IMR-90 (cell line): ENCODE results near the gene SH2B2. TPM values are rescaled to one million over a fixed set of nuclear protein-coding genes. Genes with fewer than 3 reads are reported as not detected.

Experiments used
- ATAC-seq: fragments of 200-7000 bp; cut with Tn5 transposase; 2 replicates; pipeline ENCODE4 v1.9.1; 2020; ENCODE audit warnings: low read depth, mild to moderate bottlenecking, moderate library complexity
- BruUV-seq: library from RNA; stranded (reverse); fragments of 400-500 nt; replicated peaks from 2 replicates; lab custom pipeline; 2021; lab: Mats Ljungman, UMichigan
- CTCF ChIA-PET: fragments of 300-600 bp; formaldehyde crosslinking; extraction: SDS; loops from one replicate; lab custom pipeline; 2021; ENCODE audit warnings: antibody characterized with exemption; lab: Yijun Ruan, JAX
- POLR2A ChIA-PET: fragments of 300-600 bp; sonication (Branson Sonifier 250); formaldehyde crosslinking; loops from one replicate; lab custom pipeline; 2022; ENCODE audit warnings: antibody characterized with exemption; ENCODE audit not compliant: unreplicated experiment; lab: Charles Lee
- DNase-seq: peaks from one replicate; pipeline ENCODE4 v3.0.0; 2013
- H2AFZ ChIP-seq: replicated peaks from 2 replicates; pipeline ENCODE3; 2013; ENCODE audit warnings: low read length, mild to moderate bottlenecking; ENCODE audit not compliant: poor library complexity
- H2AK5ac ChIP-seq: 2 replicates; pipeline ENCODE4 v1.6.1; 2013; ENCODE audit warnings: low read depth, low read length, inconsistent platforms
- H2AK9ac ChIP-seq: replicated peaks from 2 replicates; pipeline ENCODE3; 2013; ENCODE audit warnings: mild to moderate bottlenecking, low read depth, low read length, moderate library complexity; ENCODE audit not compliant: poor library complexity
- H2BK120ac ChIP-seq: 2 replicates; pipeline ENCODE4 v1.6.1; 2013; ENCODE audit warnings: low read depth, low read length, inconsistent platforms
- H2BK15ac ChIP-seq: 3 replicates; pipeline ENCODE4 v1.6.1; 2013; ENCODE audit warnings: low read depth, low read length, inconsistent platforms
- H2BK20ac ChIP-seq: 2 replicates; pipeline ENCODE4 v1.6.1; 2013; ENCODE audit warnings: low read depth, mild to moderate bottlenecking, inconsistent platforms, low read length, moderate library complexity
- H2BK5ac ChIP-seq: 2 replicates; pipeline ENCODE4 v1.6.1; 2013; ENCODE audit warnings: mild to moderate bottlenecking, low read depth, low read length, inconsistent platforms; ENCODE audit not compliant: poor library complexity, severe bottlenecking
- H3K14ac ChIP-seq: replicated peaks from 2 replicates; pipeline ENCODE4 v1.6.1; 2013; ENCODE audit warnings: low read depth, low read length, inconsistent platforms
- H3K18ac ChIP-seq: 2 replicates; pipeline ENCODE4 v1.6.1; 2013; ENCODE audit warnings: low read depth, low read length, control low read depth
- H3K23ac ChIP-seq: 2 replicates; pipeline ENCODE4 v1.6.1; 2013; ENCODE audit warnings: low read depth, low read length, inconsistent platforms
- H3K27ac ChIP-seq: 2 replicates; pipeline ENCODE4 v1.5.1; 2013; ENCODE audit warnings: mild to moderate bottlenecking, control low read depth, low read length; ENCODE audit not compliant: insufficient read depth
- H3K27me3 ChIP-seq: 2 replicates; pipeline ENCODE4 v1.6.1; 2013; ENCODE audit warnings: low read length; ENCODE audit not compliant: control insufficient read depth, insufficient read depth
- H3K36me3 ChIP-seq: 2 replicates; pipeline ENCODE4 v1.6.1; 2013; ENCODE audit warnings: low read length, mixed read lengths; ENCODE audit not compliant: control insufficient read depth, insufficient read depth
- H3K4ac ChIP-seq: 2 replicates; pipeline ENCODE4 v1.6.1; 2013; ENCODE audit warnings: low read depth, low read length, inconsistent platforms
- H3K4me1 ChIP-seq: 2 replicates; pipeline ENCODE4 v1.6.1; 2013; ENCODE audit warnings: low read length, mixed read lengths; ENCODE audit not compliant: control insufficient read depth, insufficient read depth
- H3K4me2 ChIP-seq: 2 replicates; pipeline ENCODE4 v1.6.1; 2013; ENCODE audit warnings: low read depth, mild to moderate bottlenecking, control low read depth, low read length, moderate library complexity
- H3K4me3 ChIP-seq: 2 replicates; pipeline ENCODE4 v1.5.1; 2013; ENCODE audit warnings: low read depth, mild to moderate bottlenecking, control low read depth, low read length, moderate library complexity; ENCODE audit not compliant: insufficient read depth
- H3K56ac ChIP-seq: 2 replicates; pipeline ENCODE4 v1.6.1; 2013; ENCODE audit warnings: low read length, inconsistent platforms; ENCODE audit not compliant: insufficient read depth; ENCODE audit errors: extremely low read depth
- H3K79me1 ChIP-seq, 2 experiments: 2 replicates each; pipeline ENCODE4 v1.6.1; 2013; ENCODE audit warnings: low read length in 2 of 2, inconsistent platforms in 1 of 2, low read depth in 1 of 2
- H3K9ac ChIP-seq: 2 replicates; pipeline ENCODE4 v1.6.1; 2013; ENCODE audit warnings: low read depth, low read length, control low read depth
- H3K9me1 ChIP-seq: 2 replicates; pipeline ENCODE4 v1.6.1; 2013; ENCODE audit warnings: low read length, inconsistent platforms; ENCODE audit not compliant: insufficient read depth
- H3K9me3 ChIP-seq: 2 replicates; pipeline ENCODE4 v1.6.1; 2013; ENCODE audit warnings: low read length; ENCODE audit not compliant: control insufficient read depth, insufficient read depth
- H4K20me1 ChIP-seq: 2 replicates; pipeline ENCODE4 v1.6.1; 2013; ENCODE audit warnings: low read length, inconsistent platforms; ENCODE audit not compliant: insufficient read depth
- H4K5ac ChIP-seq: 2 replicates; pipeline ENCODE4 v1.6.1; 2013; ENCODE audit warnings: mild to moderate bottlenecking, low read depth, low read length, control low read depth
- H4K8ac ChIP-seq, 2 experiments: 2 replicates each; pipeline ENCODE4 v1.6.1; 2013; ENCODE audit warnings: low read depth in 2 of 2, low read length in 2 of 2, control low read depth in 1 of 2, inconsistent platforms in 1 of 2
- H4K91ac ChIP-seq: 2 replicates; pipeline ENCODE4 v1.6.1; 2013; ENCODE audit warnings: low read depth, low read length, inconsistent platforms; ENCODE audit not compliant: insufficient read depth
- BHLHE40 ChIP-seq: fragments of 150-350 bp; IDR thresholded peaks from 2 replicates; pipeline ENCODE4 v1.6.1; 2016; ENCODE audit warnings: mild to moderate bottlenecking, low read depth, low read length
- MAZ ChIP-seq: IDR thresholded peaks from 2 replicates; pipeline ENCODE4 v1.6.1; 2012; ENCODE audit warnings: low read depth, mild to moderate bottlenecking, low read length, improper control_type of control experiment, moderate library complexity, borderline replicate concordance
- NFE2L2 ChIP-seq: fragments of 150-350 bp; IDR thresholded peaks from 2 replicates; pipeline ENCODE4 v1.6.1; 2016; ENCODE audit warnings: low read depth, mild to moderate bottlenecking, low read length
- POLR2A ChIP-seq: IDR thresholded peaks from 2 replicates; pipeline ENCODE4 v1.6.1; 2012; ENCODE audit warnings: mild to moderate bottlenecking, low read depth, low read length
- RAD21 ChIP-seq: IDR thresholded peaks from 2 replicates; pipeline ENCODE4 v1.6.1; 2012; ENCODE audit warnings: low read length, improper control_type of control experiment
- RCOR1 ChIP-seq: IDR thresholded peaks from 2 replicates; pipeline ENCODE4 v1.6.1; 2012; ENCODE audit warnings: mild to moderate bottlenecking, low read length, improper control_type of control experiment; ENCODE audit not compliant: insufficient replicate concordance
- RFX5 ChIP-seq: IDR thresholded peaks from 2 replicates; pipeline ENCODE4 v1.8.0; 2012; ENCODE audit warnings: low read depth, mild to moderate bottlenecking, low read length, moderate library complexity
- SMC3 ChIP-seq: fragments of 150-350 bp; IDR thresholded peaks from 2 replicates; pipeline ENCODE4 v1.6.1; 2016; ENCODE audit warnings: low read depth, mild to moderate bottlenecking, antibody characterized with exemption, low read length, moderate library complexity
- WGBS, 2 experiments: methylation state at CpG; one replicate each; pipeline versions ENCODE4 v1.1.5 to v1.1.7; 2013; ENCODE audit warnings: missing lambda C conversion rate in 2 of 2; ENCODE audit not compliant: insufficient read length in 1 of 2; ENCODE audit errors: extremely low coverage in 2 of 2; 5-methylcytosine and 5-hydroxymethylcytosine counted together
- dilution Hi-C: fragments of 300-500 bp; cut with HindIII; formaldehyde crosslinking; loops from one replicate; pipeline ENCODE4 v1.14.3; 2018; ENCODE audit warnings: low sequenced_read_pairs; ENCODE audit not compliant: unreplicated experiment
- in situ Hi-C: fragments of 300-500 bp; cut with MboI; formaldehyde crosslinking; loops from 3 replicates; pipeline ENCODE4 v1.14.3; 2019; ENCODE audit warnings: low sequenced_read_pairs, inconsistent platforms, mixed read lengths
- intact Hi-C: fragments of 100-400 bp; cut with micrococcal nuclease; formaldehyde crosslinking; loops from 2 replicates; pipeline ENCODE4 v1.10.0; 2022
- polyA plus RNA-seq, 3 experiments: library from polyadenylated mRNA; depleted of rRNA; stranded (reverse); fragments of >200 nt; gene quantifications; 2 replicates each; pipeline ENCODE4 v1.2.3, GENCODE V29; 2012; ENCODE audit warnings: low replicate concordance in 1 of 3
- total RNA-seq: library from RNA; depleted of rRNA; stranded (reverse); fragments of >200 nt; gene quantifications from 2 replicates; pipeline ENCODE4 v1.2.3, GENCODE V29; 2012
- TF ChIP-seq, protein P1 (sequence below): conservative IDR thresholded peaks from 2 replicates; pipeline ENCODE4 v1.5.1; 2012; ENCODE audit warnings: mild to moderate bottlenecking, low read depth, low read length, improper control_type of control experiment
- TF ChIP-seq, protein P2 (sequence below): fragments of 150-350 bp; IDR thresholded peaks from 2 replicates; pipeline ENCODE4 v1.6.1; 2016; ENCODE audit warnings: low read depth, mild to moderate bottlenecking, low read length, moderate library complexity, borderline replicate concordance
- TF ChIP-seq, protein P3 (sequence below): fragments of 150-350 bp; IDR thresholded peaks from 2 replicates; pipeline ENCODE4 v1.6.1; 2017; ENCODE audit warnings: mild to moderate bottlenecking, antibody characterized with exemption, low read length, low read depth

SH2B2 gene
- total and polyA plus RNA-seq, 2 of the 4 experiments (the other 2 are of a cell fraction), result 0.36 to 0.99 TPM

DNA sequence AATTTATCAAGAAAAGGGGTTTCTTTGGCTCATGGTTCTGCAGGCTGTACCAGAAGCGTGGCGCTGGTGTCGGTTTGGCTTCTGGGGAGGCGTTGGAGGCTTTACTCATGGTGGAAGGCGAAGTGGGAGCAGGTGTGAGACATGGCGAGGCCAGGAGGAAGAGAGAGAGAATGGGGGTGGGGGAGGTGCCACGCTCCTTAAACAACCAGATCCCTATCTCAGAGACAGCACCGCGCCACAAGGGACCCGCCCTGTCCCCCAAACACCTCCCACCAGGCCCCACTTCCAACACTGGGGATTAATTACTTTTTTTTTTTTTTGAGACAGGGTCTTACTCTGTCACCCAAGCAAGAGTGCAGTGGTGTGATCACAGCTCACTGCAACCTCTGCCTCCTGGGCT, 18.0 kb upstream of the SH2B2 start:
- Histone ChIP-seq H3K4ac (no peak overlapping the region), H3K4me1 (peaks cover 12% of the 10 kb centered on the region), H3K36me3 (no peaks in the 10 kb centered on the region), H2BK20ac (no peak overlapping the region), H4K91ac (no peak overlapping the region), H3K4me3 (no peak overlapping the region), H3K14ac (no peak overlapping the region), H4K8ac (no peak overlapping the region), H2BK120ac (no peak overlapping the region), H3K79me1 (no peaks in the 10 kb centered on the region), H3K27me3 (no peaks in the 10 kb centered on the region), H3K18ac (no peak overlapping the region), H3K9me1 (peaks cover 3% of the 10 kb centered on the region; the same call in 1 of the 2 replicates), H2AFZ (no peak overlapping the region), H4K20me1 (peaks cover 6% of the 10 kb centered on the region; the same call in 1 of the 2 replicates), H3K56ac (no peak overlapping the region), H2BK5ac (no peak overlapping the region), H2AK5ac (no peak overlapping the region), H3K23ac (no peak overlapping the region), H3K9me3 (no peaks in the 10 kb centered on the region), H2AK9ac (no peak overlapping the region), H3K27ac (no peak overlapping the region), H4K5ac (no peak overlapping the region), H3K9ac (no peak overlapping the region), H3K4me2 (no peak overlapping the region), H2BK15ac (no peak overlapping the region)
- ATAC-seq, result no peak
- ChIA-PET CTCF (interaction anchor here (0.7 to 3.5 kb wide), 2 partner anchors 666 to 726 kb away, joined by 5 to 11 read pairs; no protein-coding TSS in a partner anchor), POLR2A (no interaction called here)
- intact Hi-C loops, result no loop called here
- in situ Hi-C loops, result loop anchor here (25.0 kb wide), 1 partner anchor 906 kb away; the partner anchor contains the start of gene COL26A1
- WGBS, 2 experiments, result no CpG with 5 or more reads among the region's 10 CpGs
- dilution Hi-C loops, result no loop called here
- no peak for DNase-seq
- BruUV-seq, result no TSS peak
- TF ChIP-seq RCOR1 (no peak), NFE2L2 (no peak), BHLHE40 (no peak), POLR2A (no peak), RAD21 (no peak), MAZ (no peak), SMC3 (no peak), RFX5 (no peak)
- TF ChIP-seq, protein P1, sequence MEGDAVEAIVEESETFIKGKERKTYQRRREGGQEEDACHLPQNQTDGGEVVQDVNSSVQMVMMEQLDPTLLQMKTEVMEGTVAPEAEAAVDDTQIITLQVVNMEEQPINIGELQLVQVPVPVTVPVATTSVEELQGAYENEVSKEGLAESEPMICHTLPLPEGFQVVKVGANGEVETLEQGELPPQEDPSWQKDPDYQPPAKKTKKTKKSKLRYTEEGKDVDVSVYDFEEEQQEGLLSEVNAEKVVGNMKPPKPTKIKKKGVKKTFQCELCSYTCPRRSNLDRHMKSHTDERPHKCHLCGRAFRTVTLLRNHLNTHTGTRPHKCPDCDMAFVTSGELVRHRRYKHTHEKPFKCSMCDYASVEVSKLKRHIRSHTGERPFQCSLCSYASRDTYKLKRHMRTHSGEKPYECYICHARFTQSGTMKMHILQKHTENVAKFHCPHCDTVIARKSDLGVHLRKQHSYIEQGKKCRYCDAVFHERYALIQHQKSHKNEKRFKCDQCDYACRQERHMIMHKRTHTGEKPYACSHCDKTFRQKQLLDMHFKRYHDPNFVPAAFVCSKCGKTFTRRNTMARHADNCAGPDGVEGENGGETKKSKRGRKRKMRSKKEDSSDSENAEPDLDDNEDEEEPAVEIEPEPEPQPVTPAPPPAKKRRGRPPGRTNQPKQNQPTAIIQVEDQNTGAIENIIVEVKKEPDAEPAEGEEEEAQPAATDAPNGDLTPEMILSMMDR, result no peak
- TF ChIP-seq, protein P2, sequence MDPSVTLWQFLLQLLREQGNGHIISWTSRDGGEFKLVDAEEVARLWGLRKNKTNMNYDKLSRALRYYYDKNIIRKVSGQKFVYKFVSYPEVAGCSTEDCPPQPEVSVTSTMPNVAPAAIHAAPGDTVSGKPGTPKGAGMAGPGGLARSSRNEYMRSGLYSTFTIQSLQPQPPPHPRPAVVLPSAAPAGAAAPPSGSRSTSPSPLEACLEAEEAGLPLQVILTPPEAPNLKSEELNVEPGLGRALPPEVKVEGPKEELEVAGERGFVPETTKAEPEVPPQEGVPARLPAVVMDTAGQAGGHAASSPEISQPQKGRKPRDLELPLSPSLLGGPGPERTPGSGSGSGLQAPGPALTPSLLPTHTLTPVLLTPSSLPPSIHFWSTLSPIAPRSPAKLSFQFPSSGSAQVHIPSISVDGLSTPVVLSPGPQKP, result no peak
- TF ChIP-seq, protein P3, sequence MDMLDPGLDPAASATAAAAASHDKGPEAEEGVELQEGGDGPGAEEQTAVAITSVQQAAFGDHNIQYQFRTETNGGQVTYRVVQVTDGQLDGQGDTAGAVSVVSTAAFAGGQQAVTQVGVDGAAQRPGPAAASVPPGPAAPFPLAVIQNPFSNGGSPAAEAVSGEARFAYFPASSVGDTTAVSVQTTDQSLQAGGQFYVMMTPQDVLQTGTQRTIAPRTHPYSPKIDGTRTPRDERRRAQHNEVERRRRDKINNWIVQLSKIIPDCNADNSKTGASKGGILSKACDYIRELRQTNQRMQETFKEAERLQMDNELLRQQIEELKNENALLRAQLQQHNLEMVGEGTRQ, result no peak
